Activated CD4-positive, alpha-beta T cell treated with anti-CD3 and anti-CD28 coated beads, Interleukin-2, amount 50 U/mL, for 48 hours (primary cell): ENCODE results near the gene CIBAR2.
"Not testable (repeated sequence)": the region's sequence is repeated elsewhere in the genome, so short reads cannot be mapped to it uniquely, and the experiment has no call there.

Experiments used
- DNase-seq, 2 experiments: peaks; one replicate each; pipeline ENCODE4 v3.0.0-alpha.2; 2020

The CIBAR2 gene

GRCh38 chr16:85057948-85058347 lies 54.3 kb downstream of the CIBAR2 start:
- no peak for DNase-seq

- DNase-seq, result no peak
Observed at GRCh38 chr16:85057212-85057889, 54.9 kb downstream of the CIBAR2 start.

- peak in 1 of 2 experiments; percentile 16 for DNase-seq
Observed at GRCh38 chr16:85056211-85056748, 56.0 kb downstream of the CIBAR2 start.

GRCh38 chr16:85055493-85056210 lies 56.6 kb downstream of the CIBAR2 start:
- DNase-seq, result peak; percentile 58 to 73

- no peak for DNase-seq
Observed at GRCh38 chr16:85054948-85055492, 57.3 kb downstream of the CIBAR2 start.

- DNase-seq, result not testable (repeated sequence)
Observed at GRCh38 chr16:85054321-85054720, 58.0 kb downstream of the CIBAR2 start.

- DNase-seq, result no peak
Observed at GRCh38 chr16:85052536-85052935, 59.7 kb downstream of the CIBAR2 start.

- no peak for DNase-seq
Observed at GRCh38 chr16:85051683-85052082, 60.6 kb downstream of the CIBAR2 start.

GRCh38 chr16:85051067-85051581 lies 61.1 kb downstream of the CIBAR2 start:
- no peak for DNase-seq

GRCh38 chr16:85049706-85050305 lies 62.5 kb downstream of the CIBAR2 start:
- DNase-seq, result no peak

GRCh38 chr16:85048921-85049562 lies 63.2 kb downstream of the CIBAR2 start:
- no peak for DNase-seq
